GM12892 (cell line): Measurements from ENCODE around the gene NRCAM.
"Not testable (repeated sequence)": the region's sequence is repeated elsewhere in the genome, so short reads cannot be mapped to it uniquely, and the experiment has no call there.

Experiments
- DNase-seq: peaks from one replicate; pipeline ENCODE4 v3.0.0; 2011; ENCODE audit not compliant: insufficient read length
- FAIRE-seq: peaks from 2 replicates; lab custom pipeline; 2011; peaks lifted over from hg19 to GRCh38; lab: Jason Lieb, UNC
- POLR2A ChIP-seq: IDR thresholded peaks from 2 replicates; pipeline ENCODE4 v1.6.1; 2011; ENCODE audit warnings: low read depth, low read length, control low read depth
- POLR2AphosphoS5 ChIP-seq: IDR thresholded peaks from 2 replicates; pipeline ENCODE4 v1.6.1; 2011; ENCODE audit warnings: low read depth, low read length, control low read depth
- TAF1 ChIP-seq: IDR thresholded peaks from 2 replicates; pipeline ENCODE4 v1.6.1; 2011; ENCODE audit warnings: low read depth, mild to moderate bottlenecking, control low read depth, low read length, borderline replicate concordance

NRCAM gene

GRCh38 chr7:108403597-108404217, 52.5 kb downstream of the NRCAM start:
- FAIRE-seq (no peak), DNase-seq (no peak)
- TF ChIP-seq POLR2A (no peak), TAF1 (no peak), POLR2AphosphoS5 (no peak)

GRCh38 chr7:108402865-108403264, 53.4 kb downstream of the NRCAM start:
- TF ChIP-seq POLR2AphosphoS5 (no peak), TAF1 (no peak), POLR2A (no peak)
- FAIRE-seq, result peak; percentile 67

GRCh38 chr7:108396080-108396479, 60.2 kb downstream of the NRCAM start:
- DNase-seq (no peak), FAIRE-seq (no peak)
- TF ChIP-seq TAF1, result no peak
- no peak for TF ChIP-seq POLR2A
- no peak for TF ChIP-seq POLR2AphosphoS5

More at GRCh38 chr7:108402865-108403264, 53.4 kb downstream of the NRCAM start:
- no peak for DNase-seq

- TF ChIP-seq POLR2A (no peak), TAF1 (no peak), POLR2AphosphoS5 (no peak)
- FAIRE-seq (no peak), DNase-seq (no peak)
These were observed 60.8 kb downstream of the NRCAM start for GRCh38 chr7:108395426-108395825.

- not testable (repeated sequence) for DNase-seq, FAIRE-seq
These were observed 63.1 kb downstream of the NRCAM start for GRCh38 chr7:108393097-108393496.

GRCh38 chr7:108387686-108388085, 68.5 kb downstream of the NRCAM start:
- FAIRE-seq, DNase-seq: not testable (repeated sequence)

GRCh38 chr7:108385834-108386422, 70.3 kb downstream of the NRCAM start:
- no peak for FAIRE-seq
- TF ChIP-seq POLR2A, result no peak
- DNase-seq, result no peak

- DNase-seq (no peak), FAIRE-seq (no peak)
- TF ChIP-seq POLR2AphosphoS5 (no peak), TAF1 (no peak), POLR2A (no peak)
These were observed 71.3 kb downstream of the NRCAM start for GRCh38 chr7:108384716-108385483.

GRCh38 chr7:108382932-108383331, 73.3 kb downstream of the NRCAM start:
- FAIRE-seq (no peak), DNase-seq (no peak)
- no peak for TF ChIP-seq TAF1
- TF ChIP-seq POLR2AphosphoS5, result no peak
- TF ChIP-seq POLR2A, result no peak

GRCh38 chr7:108380517-108380916, 75.7 kb downstream of the NRCAM start:
- no peak for TF ChIP-seq POLR2AphosphoS5
- TF ChIP-seq POLR2A, result no peak
- no peak for TF ChIP-seq TAF1
- no peak for DNase-seq
- FAIRE-seq, result peak; percentile 40

- DNase-seq, result no peak
- FAIRE-seq, result no peak
- no peak for TF ChIP-seq POLR2A
- no peak for TF ChIP-seq POLR2AphosphoS5
- TF ChIP-seq TAF1, result no peak
These were observed 80.0 kb downstream of the NRCAM start for GRCh38 chr7:108376206-108376605.

GRCh38 chr7:108375668-108376067, 80.6 kb downstream of the NRCAM start:
- TF ChIP-seq POLR2AphosphoS5, result no peak
- TF ChIP-seq POLR2A, result no peak
- no peak for TF ChIP-seq TAF1
- no peak for FAIRE-seq

More at GRCh38 chr7:108375668-108376067, 80.6 kb downstream of the NRCAM start:
- DNase-seq, result no peak
